A549 (cell line): ENCODE results near the gene NSUN7. TPM values are rescaled to one million over a fixed set of nuclear protein-coding genes. Genes with fewer than 3 reads are reported as not detected.
A peak's percentile ranks its signal among the peaks of the same experiment; 100 is the strongest.

ENCODE experiments used
- ATAC-seq, 2 experiments: fragments of 200-7000 bp in 1 of 2; fragments of >200 bp in 1 of 2; cut with Nextera tagmentation in 1 of 2; cut with Tn5 transposase in 1 of 2; 3 replicates each; pipeline versions ENCODE4 v1.8.0 to v1.9.1; 2018 to 2020; ENCODE audit warnings: mild to moderate bottlenecking in 1 of 2, moderate library complexity in 1 of 2
- CTCF ChIA-PET: fragments of 300-600 bp; sonication (Branson Sonifier 250); formaldehyde crosslinking; extraction: SDS; loops from one replicate; lab custom pipeline; 2021; ENCODE audit warnings: antibody characterized with exemption, inconsistent platforms; lab: Yijun Ruan, JAX
- POLR2A ChIA-PET: fragments of 350-600 bp; formaldehyde crosslinking; extraction: SDS; loops from one replicate; lab custom pipeline; 2021; ENCODE audit warnings: antibody characterized with exemption, inconsistent platforms; lab: Yijun Ruan, JAX
- DNase-seq, 2 experiments: peaks; one replicate each; pipeline versions ENCODE4 v3.0.0 to v3.0.0-alpha.2; 2011 to 2016; ENCODE audit warnings: low read depth in 1 of 2, low spot score in 1 of 2
- FAIRE-seq: peaks from 2 replicates; lab custom pipeline; 2011; peaks lifted over from hg19 to GRCh38; lab: Jason Lieb, UNC
- H3K27ac ChIP-seq, 2 experiments: fragments of >200 bp; sonication (Bioruptor Twin); formaldehyde crosslinking; 3 replicates each; pipeline ENCODE4 v1.5.1; 2016 to 2017
- H3K4me1 ChIP-seq: fragments of >200 bp; sonication (Bioruptor Twin); formaldehyde crosslinking; 3 replicates; pipeline ENCODE4 v1.6.1; 2016
- H3K4me2 ChIP-seq: fragments of >200 bp; sonication (Bioruptor Twin); formaldehyde crosslinking; 3 replicates; pipeline ENCODE4 v1.6.1; 2016
- H3K4me3 ChIP-seq: fragments of >200 bp; sonication (Bioruptor Twin); formaldehyde crosslinking; 3 replicates; pipeline ENCODE4 v1.5.1; 2016
- H3K9me3 ChIP-seq: fragments of >200 bp; sonication (Bioruptor Twin); formaldehyde crosslinking; 3 replicates; pipeline ENCODE4 v1.6.1; 2016
- CBX8 ChIP-seq: fragments of 200-600 bp; sonication (generic); IDR thresholded peaks from 2 replicates; pipeline ENCODE4 v1.6.1; 2016
- CEBPB ChIP-seq, 2 experiments: fragments of >200 bp in 1 of 2; sonication (Bioruptor Twin) in 1 of 2; formaldehyde crosslinking in 1 of 2; IDR thresholded peaks; 2 replicates each; pipeline ENCODE4 v1.6.1; 2012 to 2016
- EHF ChIP-seq: fragments of 250-450 bp; sonication (Bioruptor Pico); IDR thresholded peaks from 2 replicates; pipeline ENCODE4 v1.5.0; 2020; ENCODE audit warnings: mild to moderate bottlenecking
- EP300 ChIP-seq, 2 experiments: fragments of >200 bp; sonication (Bioruptor Twin); formaldehyde crosslinking; IDR thresholded peaks; 2 replicates in 1 of 2; 3 replicates in 1 of 2; pipeline ENCODE4 v1.6.1; 2016 to 2017
- FOSL2 ChIP-seq, 2 experiments: fragments of 450-650 bp in 1 of 2; fragments of >200 bp in 1 of 2; sonication (Bioruptor Twin) in 1 of 2; formaldehyde crosslinking; IDR thresholded peaks; 2 replicates each; pipeline versions ENCODE4 v1.5.0 to v1.6.1; 2016 to 2020; ENCODE audit warnings: mild to moderate bottlenecking in 1 of 2, moderate library complexity in 1 of 2
- FOXS1 ChIP-seq: fragments of 250-450 bp; sonication (Bioruptor Pico); IDR thresholded peaks from 2 replicates; pipeline ENCODE4 v1.5.0; 2020; ENCODE audit warnings: mild to moderate bottlenecking, moderate library complexity
- GATA3 ChIP-seq: IDR thresholded peaks from 2 replicates; pipeline ENCODE4 v1.6.1; 2012; ENCODE audit warnings: borderline replicate concordance
- HOXA7 ChIP-seq: fragments of 250-450 bp; sonication (Bioruptor Pico); IDR thresholded peaks from 2 replicates; pipeline ENCODE4 v1.5.0; 2020; ENCODE audit warnings: mild to moderate bottlenecking, moderate library complexity
- JUNB ChIP-seq: fragments of >200 bp; sonication (Bioruptor Twin); formaldehyde crosslinking; IDR thresholded peaks from 2 replicates; pipeline ENCODE4 v1.6.1; 2016
- KDM1A ChIP-seq: fragments of 200-600 bp; sonication (generic); IDR thresholded peaks from 2 replicates; pipeline ENCODE4 v1.6.1; 2016; ENCODE audit warnings: low read depth, mild to moderate bottlenecking
- KDM5A ChIP-seq: fragments of 200-600 bp; sonication (generic); IDR thresholded peaks from 2 replicates; pipeline ENCODE4 v1.6.1; 2016; ENCODE audit warnings: antibody characterized with exemption, mild to moderate bottlenecking
- MAFK ChIP-seq: fragments of 450-650 bp; IDR thresholded peaks from 2 replicates; pipeline ENCODE4 v1.6.1; 2014; ENCODE audit not compliant: partially characterized antibody
- MAZ ChIP-seq: fragments of 150-350 bp; IDR thresholded peaks from 2 replicates; pipeline ENCODE4 v1.6.1; 2014; ENCODE audit warnings: antibody characterized with exemption, low read depth, low read length, borderline replicate concordance
- MYC ChIP-seq: IDR thresholded peaks from 2 replicates; pipeline ENCODE4 v1.6.1; 2012; ENCODE audit warnings: mild to moderate bottlenecking, inconsistent platforms, low read length, improper control_type of control experiment, borderline replicate concordance
- NPAS2 ChIP-seq: fragments of 250-450 bp; sonication (Bioruptor Pico); IDR thresholded peaks from 2 replicates; pipeline ENCODE4 v1.8.0; 2022; ENCODE audit warnings: mild to moderate bottlenecking, moderate library complexity, borderline replicate concordance
- NR3C1 ChIP-seq: fragments of >200 bp; sonication (Bioruptor Twin); formaldehyde crosslinking; IDR thresholded peaks from 3 replicates; pipeline ENCODE4 v1.6.1; 2017
- PHF8 ChIP-seq: fragments of 200-600 bp; sonication (generic); IDR thresholded peaks from 2 replicates; pipeline ENCODE4 v1.6.1; 2016; ENCODE audit warnings: low read depth, mild to moderate bottlenecking, antibody characterized with exemption, moderate library complexity, borderline replicate concordance
- POLR2AphosphoS2 ChIP-seq: conservative IDR thresholded peaks from 2 replicates; pipeline ENCODE4 v1.6.1; 2012; ENCODE audit warnings: low read length, improper control_type of control experiment, inconsistent platforms
- RARB ChIP-seq: fragments of 250-450 bp; sonication (Bioruptor Pico); IDR thresholded peaks from 2 replicates; pipeline ENCODE4 v1.8.0; 2021; ENCODE audit warnings: mild to moderate bottlenecking, moderate library complexity
- RFX5 ChIP-seq: fragments of 450-650 bp; IDR thresholded peaks from 2 replicates; pipeline ENCODE4 v1.7.1; 2014; ENCODE audit warnings: antibody characterized with exemption, mild to moderate bottlenecking, moderate library complexity
- SMC3 ChIP-seq: fragments of >200 bp; sonication (Bioruptor Twin); formaldehyde crosslinking; IDR thresholded peaks from 3 replicates; pipeline ENCODE4 v1.6.1; 2018; ENCODE audit warnings: inconsistent platforms
- SREBF2 ChIP-seq: fragments of 450-650 bp; IDR thresholded peaks from 2 replicates; pipeline ENCODE4 v1.6.1; 2014; ENCODE audit warnings: mild to moderate bottlenecking, moderate library complexity
- TFCP2L1 ChIP-seq: fragments of 250-450 bp; sonication (Bioruptor Pico); IDR thresholded peaks from 2 replicates; pipeline ENCODE4 v1.5.0; 2021; ENCODE audit warnings: mild to moderate bottlenecking
- TP53 ChIP-seq: fragments of 250-450 bp; sonication (Bioruptor Pico); IDR thresholded peaks from 2 replicates; pipeline ENCODE4 v1.5.0; 2021; ENCODE audit warnings: mild to moderate bottlenecking, moderate library complexity
- ZFP36 ChIP-seq: fragments of 450-650 bp; IDR thresholded peaks from 2 replicates; pipeline ENCODE4 v1.6.1; 2014; ENCODE audit warnings: borderline replicate concordance; ENCODE audit not compliant: partially characterized antibody
- ZNF302 ChIP-seq: fragments of 250-450 bp; sonication (Bioruptor Pico); IDR thresholded peaks from 2 replicates; pipeline ENCODE4 v1.9.0; 2021; ENCODE audit warnings: inconsistent platforms, mild to moderate bottlenecking, moderate library complexity
- ZSCAN20 ChIP-seq: fragments of 250-450 bp; sonication (Bioruptor Pico); IDR thresholded peaks from 2 replicates; pipeline ENCODE4 v1.8.0; 2022; ENCODE audit warnings: mild to moderate bottlenecking, moderate library complexity
- WGBS: methylation state at CpG from one replicate; pipeline ENCODE4 v1.1.6; 2017; ENCODE audit errors: missing lambda C conversion rate; 5-methylcytosine and 5-hydroxymethylcytosine counted together
- polyA plus RNA-seq, 4 experiments: library from polyadenylated mRNA; depleted of rRNA in 3 of 4; stranded (reverse); fragments of >200 nt; fragmentation: RNase III in 1 of 4; extraction: RNeasy Plus Mini Kit Qiagen cat#74134 plus additional on column Dnase treatment in 1 of 4; gene quantifications; 2 replicates in 3 of 4; 3 replicates in 1 of 4; pipeline ENCODE4 v1.2.3, GENCODE V29; 2011 to 2017
- TF ChIP-seq, protein P1 (sequence below): IDR thresholded peaks from 2 replicates; pipeline ENCODE4 v1.6.1; 2012; ENCODE audit warnings: low read depth, borderline replicate concordance
- TF ChIP-seq, protein P2 (sequence below): fragments of 450-650 bp; IDR thresholded peaks from 2 replicates; pipeline ENCODE4 v1.6.1; 2014; ENCODE audit warnings: antibody characterized with exemption
- TF ChIP-seq, protein P3 (sequence below): fragments of 250-450 bp; sonication (Bioruptor Pico); IDR thresholded peaks from 2 replicates; pipeline ENCODE4 v1.5.0; 2020; ENCODE audit warnings: low read depth, mild to moderate bottlenecking, moderate library complexity

NSUN7 gene
- polyA plus RNA-seq, 2 of the 4 experiments (the other 2 are of a cell fraction) = 0.65 to 1.4 TPM

DNA sequence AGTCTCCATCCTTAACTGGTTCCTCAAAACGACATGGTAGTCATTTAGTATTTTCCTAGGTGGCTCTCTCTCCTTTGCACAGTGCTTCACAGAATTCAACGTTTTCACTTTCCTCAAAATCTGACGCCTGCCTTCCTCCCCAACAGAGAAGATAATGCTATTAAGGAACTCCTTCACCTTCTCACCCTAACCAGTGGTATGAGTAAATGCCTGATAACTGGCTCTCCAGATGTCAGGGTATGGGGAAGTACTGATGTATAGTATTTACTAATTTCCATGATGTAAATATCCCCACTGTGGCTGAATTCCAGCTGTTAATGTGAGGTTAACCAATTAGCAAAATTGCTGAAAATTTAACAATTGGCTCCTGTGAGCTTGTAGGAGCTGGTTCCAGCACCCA lies 28.8 kb upstream of the NSUN7 start:
- DNase-seq (no peak), ATAC-seq (no peak), FAIRE-seq (no peak)
- CTCF ChIA-PET = interaction anchor here (0.6 kb wide), 1 partner anchor 1093 kb away, joined by 3 read pairs; no protein-coding TSS in a partner anchor
- Histone ChIP-seq H3K4me3 (no peak overlapping the region), H3K4me1 (peaks cover 29% of the 10 kb centered on the region), H3K9me3 (no peaks in the 10 kb centered on the region), H3K4me2 (no peak overlapping the region), H3K27ac (peak overlapping the region in 1 of 2 experiments; percentile 16; a peak in 1 of 6 replicates)
- TF ChIP-seq CEBPB (IDR thresholded peaks at IDR 0.05) = no peak
- no peak for TF ChIP-seq TFCP2L1
- TF ChIP-seq, protein P1, sequence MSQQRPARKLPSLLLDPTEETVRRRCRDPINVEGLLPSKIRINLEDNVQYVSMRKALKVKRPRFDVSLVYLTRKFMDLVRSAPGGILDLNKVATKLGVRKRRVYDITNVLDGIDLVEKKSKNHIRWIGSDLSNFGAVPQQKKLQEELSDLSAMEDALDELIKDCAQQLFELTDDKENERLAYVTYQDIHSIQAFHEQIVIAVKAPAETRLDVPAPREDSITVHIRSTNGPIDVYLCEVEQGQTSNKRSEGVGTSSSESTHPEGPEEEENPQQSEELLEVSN = no peak
- TF ChIP-seq PHF8 = no peak
- TF ChIP-seq MAZ = no peak
- no peak for TF ChIP-seq NPAS2 (CRISPR knock-in tag)
- TF ChIP-seq EP300 (IDR thresholded peaks at IDR 0.05) = no peak
- no peak for TF ChIP-seq SREBF2
- no peak for TF ChIP-seq MYC
- no peak for TF ChIP-seq ZSCAN20 (CRISPR knock-in tag)
- TF ChIP-seq FOXS1 (CRISPR knock-in tag) = no peak
- no peak for TF ChIP-seq MAFK
- WGBS = 57% methylated on average over 3 of the region's 3 CpGs
- POLR2A ChIA-PET = no interaction called here

DNA sequence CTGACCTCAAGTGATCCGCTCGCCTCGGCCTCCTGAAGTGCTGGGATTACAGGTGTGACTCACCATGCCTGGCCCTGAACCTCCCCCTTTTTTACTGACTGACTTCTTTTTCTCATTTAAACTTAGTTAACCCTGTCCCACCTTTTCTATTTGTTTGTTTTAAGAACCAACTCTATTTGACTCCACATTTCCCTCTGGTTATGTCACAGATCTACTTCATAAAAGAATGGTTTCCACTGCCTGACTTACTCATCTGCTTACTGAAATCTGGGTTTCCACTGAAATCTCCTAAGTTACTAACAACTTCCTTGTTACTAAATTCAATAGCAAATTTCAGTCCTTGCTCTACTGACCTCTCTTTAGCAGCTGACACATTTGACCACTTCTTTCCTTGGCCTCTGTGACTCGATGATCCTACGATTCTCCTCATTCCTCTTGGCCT lies 28.0 kb upstream of the NSUN7 start:
- peak in 1 of 2 experiments; percentile 19; a peak in 1 of 6 replicates for ATAC-seq
- ChIA-PET CTCF (no interaction called here), POLR2A (no interaction called here)
- H3K9me3 ChIP-seq = no peaks in the 10 kb centered on the region
- peaks cover 29% of the 10 kb centered on the region for H3K4me1 ChIP-seq
- H3K4me2 ChIP-seq = no peak overlapping the region
- FAIRE-seq = no peak
- peak in 1 of 2 experiments; percentile 51 for DNase-seq
- no peak overlapping the region for H3K4me3 ChIP-seq
- 73% methylated on average over 5 of the region's 5 CpGs for WGBS
- no peak for TF ChIP-seq RARB (CRISPR knock-in tag)
- TF ChIP-seq HOXA7 (CRISPR knock-in tag) = no peak
- TF ChIP-seq, protein P2, sequence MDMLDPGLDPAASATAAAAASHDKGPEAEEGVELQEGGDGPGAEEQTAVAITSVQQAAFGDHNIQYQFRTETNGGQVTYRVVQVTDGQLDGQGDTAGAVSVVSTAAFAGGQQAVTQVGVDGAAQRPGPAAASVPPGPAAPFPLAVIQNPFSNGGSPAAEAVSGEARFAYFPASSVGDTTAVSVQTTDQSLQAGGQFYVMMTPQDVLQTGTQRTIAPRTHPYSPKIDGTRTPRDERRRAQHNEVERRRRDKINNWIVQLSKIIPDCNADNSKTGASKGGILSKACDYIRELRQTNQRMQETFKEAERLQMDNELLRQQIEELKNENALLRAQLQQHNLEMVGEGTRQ = no peak
- TF ChIP-seq ZNF302 (CRISPR knock-in tag) = no peak
- TF ChIP-seq, protein P3, sequence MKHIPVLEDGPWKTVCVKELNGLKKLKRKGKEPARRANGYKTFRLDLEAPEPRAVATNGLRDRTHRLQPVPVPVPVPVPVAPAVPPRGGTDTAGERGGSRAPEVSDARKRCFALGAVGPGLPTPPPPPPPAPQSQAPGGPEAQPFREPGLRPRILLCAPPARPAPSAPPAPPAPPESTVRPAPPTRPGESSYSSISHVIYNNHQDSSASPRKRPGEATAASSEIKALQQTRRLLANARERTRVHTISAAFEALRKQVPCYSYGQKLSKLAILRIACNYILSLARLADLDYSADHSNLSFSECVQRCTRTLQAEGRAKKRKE (CRISPR knock-in tag) = no peak
- no peak for TF ChIP-seq SMC3
- TF ChIP-seq FOSL2 (IDR thresholded peaks at IDR 0.05) = no peak
- peak; percentile 33; the same call in 1 of the 2 replicates for TF ChIP-seq FOSL2 (CRISPR knock-in tag; IDR thresholded peaks at IDR 0.05)
- TF ChIP-seq KDM5A = no peak
- TF ChIP-seq, all 56 proteins: peak for 1
- peak overlapping the region; percentile 52 to 68; a peak in 4 of 6 replicates for H3K27ac ChIP-seq

DNA sequence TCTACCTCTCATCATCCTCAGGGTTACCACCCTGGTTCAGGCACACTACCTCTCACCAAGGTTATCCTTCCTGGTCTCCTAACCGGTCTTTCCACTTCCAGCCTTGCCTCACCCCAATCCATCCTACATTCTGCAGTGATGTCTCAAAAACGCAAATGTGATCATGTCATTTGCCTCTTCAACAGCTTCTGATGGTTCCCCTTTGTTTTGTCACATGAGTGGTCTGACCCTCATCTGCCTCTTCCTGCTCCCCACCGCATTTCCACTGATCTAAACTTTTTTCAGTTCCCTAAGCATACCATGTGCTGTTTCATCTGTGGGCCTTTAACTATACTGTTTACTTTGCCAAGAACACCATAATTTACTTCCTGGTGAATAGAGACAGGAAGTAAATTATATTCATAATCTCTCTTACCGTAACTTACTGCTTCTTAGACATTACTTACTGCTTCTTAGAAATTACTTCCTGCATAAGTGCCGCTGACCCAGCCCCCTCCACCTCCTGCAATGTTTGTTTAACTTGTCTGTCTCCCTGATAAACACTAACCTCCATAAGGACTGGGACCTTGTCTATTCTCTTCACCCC lies 27.1 kb upstream of the NSUN7 start:
- TF ChIP-seq EP300 (IDR thresholded peaks at IDR 0.05) (no peak), NR3C1 (no peak), POLR2AphosphoS2 (no peak), JUNB (no peak), GATA3 (no peak), FOXS1 (CRISPR knock-in tag) (no peak), ZFP36 (no peak), TP53 (CRISPR knock-in tag) (no peak), RFX5 (no peak), KDM1A (no peak), CBX8 (no peak), FOSL2 (IDR thresholded peaks at IDR 0.05) (no peak), FOSL2 (CRISPR knock-in tag; IDR thresholded peaks at IDR 0.05) (no peak), EHF (CRISPR knock-in tag) (no peak)
- H3K4me1 ChIP-seq = peaks cover 29% of the 10 kb centered on the region
- H3K4me2 ChIP-seq = peak overlapping the region; percentile 51; the same call in 2 of the 3 replicates
- no peak overlapping the region for H3K4me3 ChIP-seq
- FAIRE-seq (no peak), DNase-seq (peak in 1 of 2 experiments; percentile 46), ATAC-seq (peak in 1 of 2 experiments; percentile 28; a peak in 1 of 6 replicates)
- WGBS = 61% methylated on average over 5 of the region's 5 CpGs
- ChIA-PET POLR2A (no interaction called here), CTCF (interaction anchor here (1.2 kb wide), 1 partner anchor 10 kb away, joined by 3 read pairs; no protein-coding TSS in a partner anchor)
- no peaks in the 10 kb centered on the region for H3K9me3 ChIP-seq
- peak overlapping the region; percentile 52 to 68 for H3K27ac ChIP-seq
